Mucosa of descending colon (tissue), 3 donors: ENCODE measurements around the gene RGL4. TPM values are rescaled to one million over a fixed set of nuclear protein-coding genes. Genes with fewer than 3 reads are reported as not detected.

ENCODE experiments used
- ATAC-seq: fragments of 200-7000 bp; cut with Tn5 transposase; one replicate; pipeline ENCODE4 v1.9.1; 2020; ENCODE audit warnings: mild to moderate bottlenecking, moderate library complexity
- DNase-seq, 3 donors: peaks; one replicate each; pipeline ENCODE4 v3.0.0-alpha.2; 2020
- H3K36me3 ChIP-seq: fragments of 200-600 bp; one replicate; pipeline ENCODE4 v1.8.0; 2021; ENCODE audit warnings: low read depth, mild to moderate bottlenecking
- H3K4me1 ChIP-seq: fragments of 200-600 bp; one replicate; pipeline ENCODE4 v1.8.0; 2021; ENCODE audit warnings: low read depth, mild to moderate bottlenecking
- H3K4me3 ChIP-seq: fragments of 200-600 bp; one replicate; pipeline ENCODE4 v1.8.0; 2021; ENCODE audit warnings: mild to moderate bottlenecking
- H3K9me3 ChIP-seq: fragments of 200-600 bp; one replicate; pipeline ENCODE4 v1.8.0; 2021; ENCODE audit warnings: mild to moderate bottlenecking
- intact Hi-C, 2 donors: fragments of 100-400 bp; cut with DNase I in 1 of 2; cut with micrococcal nuclease in 1 of 2; formaldehyde crosslinking; loops; one replicate each; pipeline versions ENCODE4 v1.11.0 to v1.11.1; 2022; cut with DNase I, micrococcal nuclease
- total RNA-seq, 3 donors: library from RNA; stranded (reverse); fragmentation: NEBNext Ultra II Directional in 2 of 3; extraction: Animal tissue kit (Norgen Biotek cat#: 25700) in 2 of 3; gene quantifications; one replicate each; pipeline versions ENCODE4 v1.2.1 to v1.2.4, GENCODE V29; 2021 to 2023
- TF ChIP-seq, protein P1 (sequence below): fragments of 200-600 bp; IDR thresholded peaks from one replicate; pipeline ENCODE4 v1.8.0; 2022; ENCODE audit warnings: antibody characterized with exemption, mild to moderate bottlenecking
- donor health status: DM: no; HTN: no; CAD: no; lungs with moderate emphysema.
- donor health status: DM: no; HTN: no; CAD: no.
- donor health status: DM: no; HTN: yes; CAD: no.

Gene RGL4
- total RNA-seq, 3 donors from 2014 or later = 0.29 to 0.34 TPM; not detected in 1

DNA sequence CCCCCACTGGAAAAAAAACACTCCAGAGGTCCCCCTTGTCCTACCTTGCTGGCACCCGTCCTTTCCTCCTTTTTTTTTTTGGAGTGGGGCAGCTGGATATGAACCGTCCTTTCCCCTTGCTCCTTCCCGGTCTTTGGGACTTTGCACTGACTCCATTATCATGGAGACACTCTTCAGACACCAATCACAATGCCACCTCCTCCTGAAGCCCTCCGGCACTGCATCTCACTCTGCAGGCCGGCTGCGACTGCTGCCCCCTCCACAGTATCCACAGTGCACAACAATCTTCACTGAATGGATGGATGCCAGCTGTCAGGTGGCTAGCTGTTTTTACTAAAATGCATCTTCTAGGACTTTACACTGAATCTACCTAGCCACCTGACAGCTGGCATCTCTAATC is 12.7 kb upstream of the RGL4 start:
- no peak for DNase-seq
- Histone ChIP-seq H3K4me3 (no peak overlapping the region), H3K36me3 (no peaks in the 10 kb centered on the region), H3K4me1 (peaks cover 6% of the 10 kb centered on the region), H3K9me3 (no peaks in the 10 kb centered on the region)
- intact Hi-C loops = no loop called here
- no peak for ATAC-seq
- TF ChIP-seq, protein P1, sequence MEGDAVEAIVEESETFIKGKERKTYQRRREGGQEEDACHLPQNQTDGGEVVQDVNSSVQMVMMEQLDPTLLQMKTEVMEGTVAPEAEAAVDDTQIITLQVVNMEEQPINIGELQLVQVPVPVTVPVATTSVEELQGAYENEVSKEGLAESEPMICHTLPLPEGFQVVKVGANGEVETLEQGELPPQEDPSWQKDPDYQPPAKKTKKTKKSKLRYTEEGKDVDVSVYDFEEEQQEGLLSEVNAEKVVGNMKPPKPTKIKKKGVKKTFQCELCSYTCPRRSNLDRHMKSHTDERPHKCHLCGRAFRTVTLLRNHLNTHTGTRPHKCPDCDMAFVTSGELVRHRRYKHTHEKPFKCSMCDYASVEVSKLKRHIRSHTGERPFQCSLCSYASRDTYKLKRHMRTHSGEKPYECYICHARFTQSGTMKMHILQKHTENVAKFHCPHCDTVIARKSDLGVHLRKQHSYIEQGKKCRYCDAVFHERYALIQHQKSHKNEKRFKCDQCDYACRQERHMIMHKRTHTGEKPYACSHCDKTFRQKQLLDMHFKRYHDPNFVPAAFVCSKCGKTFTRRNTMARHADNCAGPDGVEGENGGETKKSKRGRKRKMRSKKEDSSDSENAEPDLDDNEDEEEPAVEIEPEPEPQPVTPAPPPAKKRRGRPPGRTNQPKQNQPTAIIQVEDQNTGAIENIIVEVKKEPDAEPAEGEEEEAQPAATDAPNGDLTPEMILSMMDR = no peak

DNA sequence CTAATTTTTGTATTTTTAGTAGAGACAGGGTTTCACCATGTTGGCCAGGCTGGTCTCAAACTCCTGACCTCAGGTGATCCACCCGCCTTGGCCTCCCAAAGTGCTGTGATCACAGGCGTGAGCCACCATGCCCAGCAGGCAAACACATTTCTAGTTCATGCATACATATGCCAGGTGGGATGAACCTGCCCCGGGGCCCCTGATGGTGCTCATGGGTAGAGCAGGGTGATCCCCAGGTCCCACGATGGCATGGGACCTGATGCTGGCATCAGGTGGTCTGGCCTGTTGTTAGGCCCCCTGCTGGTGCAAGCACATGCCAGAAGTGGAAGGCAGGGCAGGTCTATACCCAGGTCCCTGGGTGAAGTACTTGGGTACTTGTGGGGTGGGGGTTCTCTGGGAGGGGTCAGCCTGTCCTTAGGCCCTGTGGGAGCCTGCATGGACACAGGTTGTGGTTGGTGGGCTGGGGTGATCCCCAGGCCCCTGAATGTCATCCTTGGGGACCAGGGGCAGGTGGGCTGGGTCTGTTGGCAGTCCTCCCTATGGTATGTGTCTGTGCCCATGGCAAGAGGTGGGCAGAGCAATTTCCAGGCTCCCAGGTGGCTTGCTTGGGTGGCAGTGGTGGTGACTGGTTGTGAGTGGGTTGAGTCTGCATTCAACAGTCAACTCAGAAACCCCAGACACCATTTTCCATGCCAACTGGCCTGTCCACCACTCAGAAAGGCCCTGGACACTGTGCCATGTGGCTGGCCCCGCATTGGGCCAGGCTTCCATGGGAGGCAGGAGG is 9.6 kb upstream of the RGL4 start:
- intact Hi-C loops = no loop called here
- ATAC-seq (no peak), DNase-seq (no peak)
- Histone ChIP-seq H3K4me3 (no peak overlapping the region), H3K9me3 (no peaks in the 10 kb centered on the region), H3K4me1 (peaks cover under 1% of the 10 kb centered on the region), H3K36me3 (no peaks in the 10 kb centered on the region)
- TF ChIP-seq, protein P1 = no peak

DNA sequence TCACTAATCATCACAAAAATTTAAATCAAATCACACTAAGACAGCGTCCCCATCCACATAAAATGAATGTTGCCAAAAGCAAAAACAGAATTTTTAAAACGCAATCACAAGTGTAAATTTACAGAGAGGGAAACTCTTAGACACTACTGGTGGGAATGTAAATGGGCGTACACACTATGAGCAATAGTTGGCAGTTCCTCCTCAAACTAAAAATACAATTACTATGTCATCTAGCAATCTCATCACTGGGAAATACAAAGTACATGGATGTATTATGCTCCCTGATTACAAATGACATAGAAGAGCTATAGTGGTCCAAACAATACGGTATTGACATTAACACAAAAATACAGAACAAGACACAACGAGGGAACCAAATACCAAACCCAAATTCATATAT is 8.7 kb upstream of the RGL4 start:
- no peak overlapping the region for H3K4me3 ChIP-seq
- ATAC-seq (no peak), DNase-seq (no peak)
- intact Hi-C loops = no loop called here
- no peaks in the 10 kb centered on the region for H3K36me3 ChIP-seq
- H3K9me3 ChIP-seq = no peaks in the 10 kb centered on the region
- H3K4me1 ChIP-seq = no peaks in the 10 kb centered on the region
- TF ChIP-seq, protein P1 = no peak

DNA sequence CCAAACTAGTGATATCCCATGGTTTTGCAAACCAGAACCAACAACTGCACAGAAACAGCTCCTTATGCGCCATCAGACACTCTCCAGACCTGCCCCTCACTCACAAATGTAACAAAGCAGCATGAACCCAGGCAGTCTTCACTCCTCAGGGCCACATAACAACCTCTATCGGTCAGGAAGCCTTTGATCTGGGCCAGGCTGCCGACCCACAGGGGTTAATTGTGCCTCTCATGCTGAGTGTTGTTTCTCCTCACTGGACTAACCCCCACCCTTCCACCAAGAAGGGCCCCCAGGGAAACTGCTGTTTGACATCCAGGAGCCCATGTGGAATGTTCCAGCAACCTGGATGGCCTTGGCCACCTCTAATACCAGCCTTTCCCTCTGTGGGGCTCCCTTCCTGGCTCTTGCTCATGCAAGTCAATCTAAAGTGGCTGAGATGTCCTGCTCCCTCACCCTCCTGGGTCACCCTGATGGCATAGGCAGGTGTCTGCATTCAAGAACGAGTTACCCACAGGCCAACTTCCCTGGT is 7.9 kb upstream of the RGL4 start:
- H3K36me3 ChIP-seq = no peaks in the 10 kb centered on the region
- TF ChIP-seq, protein P1 = no peak
- DNase-seq = no peak

DNA sequence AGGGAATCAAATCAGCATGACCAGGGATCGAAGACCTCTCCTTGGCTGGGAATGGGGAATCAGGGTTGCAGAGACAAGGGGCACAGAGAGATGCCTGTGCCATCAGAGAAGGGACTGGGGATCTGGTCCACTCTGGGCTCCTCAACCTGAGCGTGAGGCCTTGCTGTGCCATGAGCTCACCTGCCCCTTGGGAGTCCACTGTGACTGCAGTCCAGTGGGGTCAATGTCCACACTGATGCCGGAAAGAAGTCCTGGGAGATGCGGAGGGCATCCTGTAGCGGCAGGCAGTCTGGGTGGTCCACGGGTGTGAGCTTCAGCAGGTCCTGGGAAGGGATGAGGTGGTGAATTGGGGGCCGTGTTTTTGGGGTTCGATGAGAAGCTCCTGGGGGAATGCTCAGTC is 7.3 kb upstream of the RGL4 start:
- Histone ChIP-seq H3K36me3 (no peaks in the 10 kb centered on the region), H3K9me3 (no peaks in the 10 kb centered on the region), H3K4me3 (no peak overlapping the region), H3K4me1 (no peaks in the 10 kb centered on the region)
- intact Hi-C loops = no loop called here
- DNase-seq (no peak), ATAC-seq (no peak)
- TF ChIP-seq, protein P1 = no peak

More for the DNA sequence above, 7.9 kb upstream of the RGL4 start:
- no peaks in the 10 kb centered on the region for H3K9me3 ChIP-seq
- no peak for ATAC-seq
- H3K4me1 ChIP-seq = no peaks in the 10 kb centered on the region
- intact Hi-C loops = no loop called here
- H3K4me3 ChIP-seq = no peak overlapping the region
